Activated naive CD4-positive, alpha-beta T cell treated with Interleukin-2 at 50 U/mL for 16 hours (primary cell): ENCODE measurements around the gene MMRN2.
A peak's percentile ranks its signal among the peaks of the same experiment; 100 is the strongest.
"Not testable (repeated sequence)": the region's sequence is repeated elsewhere in the genome, so short reads cannot be mapped to it uniquely, and the experiment has no call there.

Experiments used
- DNase-seq: peaks from one replicate; pipeline ENCODE4 v3.0.0-alpha.2; 2020

MMRN2 gene, protein sequence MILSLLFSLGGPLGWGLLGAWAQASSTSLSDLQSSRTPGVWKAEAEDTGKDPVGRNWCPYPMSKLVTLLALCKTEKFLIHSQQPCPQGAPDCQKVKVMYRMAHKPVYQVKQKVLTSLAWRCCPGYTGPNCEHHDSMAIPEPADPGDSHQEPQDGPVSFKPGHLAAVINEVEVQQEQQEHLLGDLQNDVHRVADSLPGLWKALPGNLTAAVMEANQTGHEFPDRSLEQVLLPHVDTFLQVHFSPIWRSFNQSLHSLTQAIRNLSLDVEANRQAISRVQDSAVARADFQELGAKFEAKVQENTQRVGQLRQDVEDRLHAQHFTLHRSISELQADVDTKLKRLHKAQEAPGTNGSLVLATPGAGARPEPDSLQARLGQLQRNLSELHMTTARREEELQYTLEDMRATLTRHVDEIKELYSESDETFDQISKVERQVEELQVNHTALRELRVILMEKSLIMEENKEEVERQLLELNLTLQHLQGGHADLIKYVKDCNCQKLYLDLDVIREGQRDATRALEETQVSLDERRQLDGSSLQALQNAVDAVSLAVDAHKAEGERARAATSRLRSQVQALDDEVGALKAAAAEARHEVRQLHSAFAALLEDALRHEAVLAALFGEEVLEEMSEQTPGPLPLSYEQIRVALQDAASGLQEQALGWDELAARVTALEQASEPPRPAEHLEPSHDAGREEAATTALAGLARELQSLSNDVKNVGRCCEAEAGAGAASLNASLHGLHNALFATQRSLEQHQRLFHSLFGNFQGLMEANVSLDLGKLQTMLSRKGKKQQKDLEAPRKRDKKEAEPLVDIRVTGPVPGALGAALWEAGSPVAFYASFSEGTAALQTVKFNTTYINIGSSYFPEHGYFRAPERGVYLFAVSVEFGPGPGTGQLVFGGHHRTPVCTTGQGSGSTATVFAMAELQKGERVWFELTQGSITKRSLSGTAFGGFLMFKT

DNA sequence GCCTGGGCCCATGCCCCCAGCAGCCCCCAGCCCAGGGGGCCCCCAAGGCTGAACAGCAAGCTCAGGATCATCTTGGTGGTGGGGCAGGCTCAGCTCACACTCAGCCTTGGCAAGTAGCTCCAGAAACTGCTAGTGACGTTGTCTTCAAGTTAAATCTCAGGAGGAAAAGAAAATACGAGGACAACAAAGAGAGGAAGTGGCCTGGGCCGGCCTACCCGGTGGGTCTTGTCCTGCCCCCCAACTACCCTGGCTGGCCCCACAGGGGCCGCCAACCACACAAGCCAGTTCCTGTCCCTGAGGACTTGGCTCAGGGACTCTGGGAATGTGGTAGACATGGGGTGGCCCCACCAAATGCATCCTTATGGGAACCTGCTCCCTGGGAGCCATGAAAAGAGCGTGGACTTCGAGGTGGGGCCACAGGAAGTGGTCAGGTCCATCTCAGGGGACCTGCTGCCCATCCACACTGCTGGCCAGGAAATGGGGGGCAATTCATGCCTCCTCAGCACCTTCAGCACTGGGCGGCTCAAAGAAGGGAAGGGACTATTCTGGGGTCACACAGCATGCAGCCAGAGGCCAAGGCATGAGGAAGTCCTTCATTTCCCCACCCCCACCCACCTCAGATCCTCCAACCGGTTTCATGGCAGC, at the start of gene MMRN2:
TSS of gene MMRN2 (minus strand) at position 145 of the 645 bp plus-strand sequence. CDS start at position 71, 74 bp downstream.
- DNase-seq = no peak

DNA sequence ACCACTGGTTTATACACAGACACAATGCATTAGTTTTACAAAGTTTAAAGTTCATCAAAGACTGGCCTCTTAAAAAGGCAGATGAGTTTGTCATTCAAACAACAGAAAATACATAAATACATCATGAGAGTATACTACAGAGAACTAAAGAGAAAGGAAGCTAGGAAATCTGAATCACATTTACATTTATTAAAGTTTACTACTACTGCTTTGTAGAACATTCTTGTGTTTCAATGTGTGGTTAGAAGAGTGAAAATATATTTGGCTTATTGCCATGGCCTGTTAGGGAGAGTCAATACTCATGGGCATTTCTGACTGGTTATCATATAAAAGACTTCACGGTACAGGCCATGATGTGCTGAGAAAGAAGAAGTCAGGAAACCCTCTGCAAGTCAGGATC, 49.7 kb upstream of the MMRN2 start:
- not testable (repeated sequence) for DNase-seq

DNA sequence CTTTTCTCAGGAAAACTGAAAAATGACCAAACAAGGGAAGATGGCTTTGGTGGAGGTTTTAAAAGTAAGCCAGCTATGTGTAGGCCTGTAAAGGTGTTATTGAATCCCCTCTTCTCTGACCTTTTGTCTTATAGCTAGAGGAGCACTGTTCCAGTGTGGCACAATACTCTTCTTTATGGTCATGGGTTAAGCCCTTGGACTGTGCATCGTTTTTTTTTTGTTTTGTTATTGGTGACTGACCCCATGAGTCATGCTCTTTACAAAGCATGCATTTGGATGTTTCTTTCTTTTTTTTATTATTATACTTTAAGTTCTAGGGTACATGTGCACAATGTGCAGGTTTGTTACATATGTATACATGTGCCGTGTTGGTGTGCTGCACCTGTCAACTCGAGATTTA, 43.1 kb upstream of the MMRN2 start:
- no peak for DNase-seq

DNA sequence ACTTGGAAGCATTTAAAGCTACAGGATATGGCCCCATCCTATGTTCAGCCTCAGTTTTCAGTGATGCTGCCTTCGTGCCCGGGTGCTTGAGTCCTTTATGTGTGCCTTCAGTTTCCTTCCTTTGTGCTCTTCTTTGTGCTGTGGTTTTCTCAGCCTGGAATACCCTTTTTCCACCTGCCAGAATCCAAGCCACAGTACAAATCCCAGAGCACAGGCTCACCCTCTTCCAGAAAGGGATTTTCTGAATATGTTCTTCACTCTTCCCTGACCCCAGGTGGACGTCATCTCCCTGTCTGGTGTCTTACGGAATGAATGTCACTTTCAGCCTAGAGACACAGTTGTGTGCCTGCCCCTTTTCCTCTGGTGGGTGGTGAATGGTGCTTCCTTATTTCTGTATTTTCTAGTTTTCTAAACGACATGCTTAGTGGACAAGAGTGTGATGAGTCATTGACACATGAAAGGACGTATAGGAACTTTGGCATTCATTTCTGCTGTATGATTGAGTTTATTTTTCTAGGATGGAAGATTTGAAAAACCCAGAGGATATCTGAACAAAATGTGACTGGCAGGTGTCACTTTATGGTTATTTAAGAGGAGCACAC, 42.5 kb upstream of the MMRN2 start:
- not testable (repeated sequence) for DNase-seq

DNA sequence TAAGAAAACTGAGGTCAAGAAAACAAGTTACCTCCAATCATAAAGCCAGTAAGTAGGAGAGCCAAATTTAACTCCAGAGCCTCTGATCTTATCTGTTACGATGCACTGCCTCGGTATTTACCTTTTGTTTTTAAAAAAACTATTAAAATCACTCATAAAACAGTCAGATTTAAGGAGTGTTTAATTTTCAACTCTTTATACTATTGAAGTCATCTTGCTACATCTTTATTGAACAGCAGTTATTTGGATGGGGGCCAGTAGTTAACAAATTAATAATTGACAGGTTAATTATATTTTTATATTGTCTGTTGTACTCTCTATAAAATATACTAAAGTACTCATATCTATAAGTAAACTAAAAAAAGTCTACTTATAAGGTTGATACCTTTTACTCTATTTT, 35.5 kb upstream of the MMRN2 start:
- DNase-seq = no peak

DNA sequence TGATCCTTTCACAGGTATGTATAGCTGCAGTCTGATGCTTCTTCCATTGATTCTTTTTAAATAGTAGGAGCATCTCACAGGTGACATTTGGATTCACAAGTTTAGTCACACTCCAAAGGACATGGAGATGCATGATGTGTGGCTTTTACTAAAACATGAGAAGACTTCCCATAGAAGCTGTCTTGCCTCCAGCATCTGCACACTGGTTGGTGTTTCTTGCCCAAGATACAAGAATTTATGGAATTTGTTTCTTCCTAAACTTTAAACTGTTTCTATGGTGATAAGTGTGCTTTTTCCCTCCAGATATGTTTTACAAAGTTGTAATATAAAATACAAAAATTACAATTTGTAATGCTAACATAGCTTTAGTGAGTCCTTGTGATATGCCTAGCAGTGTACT, 35.0 kb upstream of the MMRN2 start:
- no peak for DNase-seq

DNA sequence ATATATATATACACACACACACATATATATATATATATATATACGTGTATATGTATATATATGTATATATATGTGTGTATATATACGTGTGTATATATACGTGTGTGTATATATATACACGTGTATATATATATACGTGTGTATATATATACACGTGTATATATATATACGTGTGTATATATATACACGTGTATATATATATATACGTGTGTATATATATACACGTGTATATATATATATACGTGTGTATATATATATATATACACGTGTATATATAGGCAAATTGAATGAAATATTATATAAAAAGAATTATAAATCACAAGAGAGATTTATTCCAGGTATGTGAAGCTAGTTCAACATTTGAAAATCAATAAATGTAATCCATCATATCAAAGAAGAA, 33.9 kb upstream of the MMRN2 start:
- not testable (repeated sequence) for DNase-seq

DNA sequence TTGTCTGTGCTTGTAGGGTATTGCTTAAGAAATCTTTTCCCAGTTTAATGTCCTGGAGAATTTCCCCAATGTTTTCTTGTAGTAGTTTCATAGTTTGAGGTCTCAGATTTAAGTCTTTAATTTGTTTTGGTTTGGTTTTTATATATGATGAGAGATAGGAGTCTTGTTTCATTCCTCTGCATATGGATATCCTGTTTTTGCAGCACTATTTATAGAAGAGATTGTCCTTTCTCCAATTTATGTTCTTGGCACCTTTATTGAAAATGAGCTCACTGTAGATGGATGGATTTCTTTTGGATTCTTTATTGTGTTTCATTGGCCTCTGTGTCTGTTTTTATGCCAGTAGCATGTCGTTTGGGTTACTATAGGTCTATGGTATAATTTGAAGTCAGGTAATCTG, 31.1 kb upstream of the MMRN2 start:
- DNase-seq = no peak

DNA sequence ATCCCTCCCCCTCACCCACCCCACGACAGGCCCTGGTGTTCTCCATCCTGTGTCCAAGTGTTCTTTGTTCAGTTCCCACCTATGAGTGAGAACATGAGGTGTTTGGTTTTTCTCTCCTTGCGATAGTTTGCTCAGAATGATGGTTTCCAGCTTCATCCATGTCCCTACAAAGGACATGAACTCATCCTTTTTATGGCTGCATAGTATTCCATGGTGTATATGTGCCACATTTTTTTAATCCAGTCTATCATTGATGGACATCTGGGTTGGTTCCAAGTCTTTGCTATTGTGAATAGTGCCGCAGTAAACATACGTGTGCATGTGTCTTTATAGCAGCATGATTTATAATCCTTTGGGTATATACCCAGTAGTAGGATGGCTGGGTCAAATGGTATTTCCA, 27.1 kb upstream of the MMRN2 start:
- DNase-seq = not testable (repeated sequence)

DNA sequence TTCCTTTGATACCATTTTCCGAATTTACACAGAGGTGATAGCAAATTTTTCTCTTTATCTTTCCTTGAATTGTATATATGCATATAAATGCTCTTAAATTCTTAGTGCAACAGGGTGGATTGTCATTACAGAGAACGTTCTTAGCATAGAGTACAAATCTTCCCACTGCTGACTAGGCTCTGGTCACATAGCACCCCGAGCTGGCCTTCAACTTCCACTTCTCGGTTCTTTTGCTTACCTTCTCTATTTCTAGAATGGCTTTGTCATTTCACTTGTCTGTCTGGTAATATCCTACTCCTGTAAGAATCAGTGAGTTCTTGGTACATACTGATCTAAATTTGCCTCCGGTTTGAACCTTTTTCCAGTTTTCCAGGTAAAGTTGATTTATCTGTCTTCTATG, 24.3 kb upstream of the MMRN2 start:
- no peak for DNase-seq

DNA sequence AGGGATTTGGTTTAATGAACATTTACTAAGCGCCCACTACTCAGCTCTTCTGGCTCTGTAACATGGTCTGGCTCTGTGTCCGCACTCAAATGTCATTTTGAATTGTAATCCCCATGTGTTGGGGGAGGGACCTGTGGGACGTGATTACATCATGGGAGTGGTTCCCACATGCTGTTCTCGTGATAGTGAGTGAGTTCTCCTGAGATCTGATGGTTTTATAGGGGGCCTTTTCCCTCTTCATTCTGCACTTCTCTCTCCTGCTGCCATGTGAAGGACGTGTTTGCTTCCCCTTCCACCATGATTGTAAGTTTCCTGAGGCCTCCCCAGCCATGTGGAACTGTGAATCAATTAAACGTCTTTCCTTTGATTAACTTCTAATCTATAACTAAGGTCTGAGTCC, 23.6 kb upstream of the MMRN2 start:
- not testable (repeated sequence) for DNase-seq

DNA sequence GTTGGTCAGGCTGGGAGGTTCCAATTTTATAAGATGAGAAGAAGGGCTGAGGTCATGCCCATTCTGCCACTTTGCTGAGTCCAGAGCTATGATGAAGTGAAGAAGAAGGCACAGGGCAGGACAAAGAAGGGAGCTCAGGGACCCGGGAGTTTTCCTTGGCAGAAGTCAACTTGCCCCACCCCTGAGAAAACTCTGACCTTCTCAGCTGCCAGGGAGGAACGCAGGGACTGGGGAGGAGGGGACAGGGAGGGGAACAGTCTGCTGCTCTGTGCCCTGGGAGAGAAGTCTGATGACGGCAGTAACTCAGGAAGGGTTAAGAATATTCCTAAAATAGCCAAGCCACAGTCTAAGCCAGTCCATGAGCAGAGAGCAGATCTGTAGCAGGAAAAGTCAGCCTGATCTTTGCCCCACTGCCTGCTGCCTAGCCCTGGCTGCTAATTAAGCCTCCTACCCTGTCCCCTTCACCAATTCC, 22.6 kb upstream of the MMRN2 start:
- no peak for DNase-seq

DNA sequence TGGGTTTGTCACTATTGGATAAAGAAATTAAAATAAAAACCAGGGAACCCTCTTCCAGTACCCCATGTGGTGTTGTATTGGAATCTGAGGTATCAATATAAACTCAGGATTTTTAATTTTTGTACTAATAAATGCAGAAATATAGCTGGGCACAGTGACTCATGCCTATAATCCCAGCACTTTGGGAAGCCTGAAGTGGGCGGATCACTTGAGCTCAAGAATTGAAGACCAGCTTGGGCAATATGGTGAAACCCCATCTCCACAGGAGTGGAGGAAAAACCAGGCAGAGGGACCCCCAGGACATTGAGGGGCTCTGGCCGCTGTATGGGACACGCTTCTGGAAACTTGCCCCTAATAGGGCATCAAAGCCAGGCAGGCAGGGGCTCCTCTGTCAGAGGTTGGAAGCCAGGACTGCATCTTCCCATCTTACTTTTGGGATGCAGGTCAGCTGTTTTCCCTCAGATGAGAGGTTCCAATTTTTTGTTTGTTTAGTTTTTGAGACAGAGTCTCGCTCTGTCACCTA, 21.9 kb upstream of the MMRN2 start:
- no peak for DNase-seq

DNA sequence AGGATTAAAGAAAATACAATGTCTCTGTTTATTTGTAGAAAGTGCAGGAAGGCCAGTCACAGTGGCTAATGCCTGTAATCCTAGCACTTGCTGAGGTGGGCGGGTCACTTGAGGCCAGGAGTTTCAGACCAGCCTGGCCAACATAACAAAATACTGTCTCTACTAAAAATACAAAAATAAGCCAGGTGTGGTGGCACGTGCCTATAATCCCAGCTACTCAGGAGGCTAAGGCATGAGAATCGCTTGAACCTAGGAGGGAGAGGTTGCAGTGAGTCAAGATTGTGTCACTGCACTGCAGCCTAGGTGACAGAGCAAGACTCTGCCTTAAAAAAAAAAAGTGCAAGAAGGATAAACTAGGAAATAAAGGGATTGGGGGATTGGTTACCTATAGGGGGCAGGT, 21.0 kb upstream of the MMRN2 start:
- DNase-seq = not testable (repeated sequence)

DNA sequence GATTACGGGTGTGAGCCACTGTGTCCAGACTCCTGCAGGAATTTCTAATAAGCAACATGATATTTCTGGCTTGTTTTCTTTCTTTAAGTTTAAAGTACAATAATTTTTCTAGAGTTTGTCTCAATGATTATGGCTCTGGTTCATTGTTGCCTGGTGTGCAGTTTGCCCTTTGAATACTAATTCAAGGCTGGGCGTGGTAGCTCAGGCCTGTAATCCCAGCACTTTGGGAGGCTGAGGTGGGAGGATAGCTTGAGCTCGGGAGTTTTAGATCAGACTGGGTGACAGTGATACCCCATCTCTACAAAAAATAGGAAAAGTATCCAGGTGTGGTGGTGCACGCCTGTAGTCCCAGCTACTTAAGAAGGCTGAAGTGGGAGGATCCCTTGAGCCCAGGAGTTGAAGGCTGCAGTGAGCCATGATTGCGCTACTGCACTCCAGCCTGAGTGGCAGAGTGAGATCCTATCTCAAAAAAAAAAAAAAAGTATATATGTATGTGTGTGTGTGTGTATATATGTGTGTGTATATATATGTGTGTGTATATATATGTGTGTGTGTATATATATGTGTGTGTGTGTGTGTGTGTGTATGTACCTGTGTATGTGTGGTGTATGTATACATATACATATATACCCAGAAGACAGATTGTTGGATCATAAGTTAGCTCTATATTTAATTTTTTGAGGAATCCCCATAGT, 19.1 kb upstream of the MMRN2 start:
- DNase-seq = no peak

DNA sequence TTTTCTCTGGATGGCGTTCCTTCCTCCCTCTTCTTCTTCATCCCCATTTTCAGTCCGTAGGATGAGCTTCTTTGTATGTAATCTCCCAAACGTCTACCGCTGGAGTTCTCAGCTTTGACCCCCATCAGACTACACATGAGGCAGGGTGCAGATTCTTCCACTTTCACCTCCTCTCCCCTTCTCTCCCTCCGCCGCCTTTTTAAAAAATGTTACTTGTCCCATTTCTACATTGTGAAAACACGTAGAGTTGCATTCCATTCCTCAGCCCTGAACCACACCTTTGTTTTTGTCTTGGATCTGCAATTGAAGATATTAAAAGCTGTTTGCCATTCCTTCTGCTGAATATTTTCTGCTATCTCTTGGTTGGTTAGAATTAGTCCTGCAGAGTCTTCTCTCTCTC, 17.1 kb upstream of the MMRN2 start:
- DNase-seq = no peak

DNA sequence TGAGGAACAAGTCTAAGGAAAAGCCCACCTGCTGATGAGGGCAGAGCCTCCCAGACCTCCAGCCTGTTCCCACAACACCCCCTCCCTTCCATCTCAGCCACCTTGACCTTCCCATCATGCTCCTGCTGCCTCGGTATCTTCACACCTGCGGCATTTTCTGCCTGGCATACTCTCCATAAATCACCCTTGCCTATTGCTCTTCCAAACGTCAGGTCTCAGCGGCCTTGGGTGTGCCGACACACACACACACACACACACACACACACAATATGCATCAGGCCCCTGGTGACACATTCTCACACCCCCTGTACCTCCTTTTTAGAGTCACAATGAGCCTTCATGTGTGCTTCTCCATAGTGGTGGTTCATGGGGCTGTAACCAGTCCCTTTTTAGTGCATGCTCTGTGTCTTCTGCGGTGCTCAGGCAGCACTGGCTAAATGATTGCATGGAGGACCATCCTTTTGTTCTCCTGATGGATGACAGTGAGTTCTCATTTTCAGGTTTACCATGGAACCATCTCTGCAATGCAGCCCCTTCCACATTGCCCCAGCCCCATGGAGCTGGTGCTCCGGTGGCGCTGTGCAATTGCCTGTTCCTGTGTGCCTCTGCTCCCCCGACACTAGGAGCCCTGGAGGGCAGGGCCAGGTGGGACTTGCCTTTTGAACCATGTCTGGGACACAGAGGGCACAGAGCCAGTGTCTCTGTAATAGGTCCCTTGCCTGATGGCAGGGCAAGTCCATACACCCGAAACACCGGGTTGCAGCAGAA, 15.4 kb upstream of the MMRN2 start:
- DNase-seq = no peak

DNA sequence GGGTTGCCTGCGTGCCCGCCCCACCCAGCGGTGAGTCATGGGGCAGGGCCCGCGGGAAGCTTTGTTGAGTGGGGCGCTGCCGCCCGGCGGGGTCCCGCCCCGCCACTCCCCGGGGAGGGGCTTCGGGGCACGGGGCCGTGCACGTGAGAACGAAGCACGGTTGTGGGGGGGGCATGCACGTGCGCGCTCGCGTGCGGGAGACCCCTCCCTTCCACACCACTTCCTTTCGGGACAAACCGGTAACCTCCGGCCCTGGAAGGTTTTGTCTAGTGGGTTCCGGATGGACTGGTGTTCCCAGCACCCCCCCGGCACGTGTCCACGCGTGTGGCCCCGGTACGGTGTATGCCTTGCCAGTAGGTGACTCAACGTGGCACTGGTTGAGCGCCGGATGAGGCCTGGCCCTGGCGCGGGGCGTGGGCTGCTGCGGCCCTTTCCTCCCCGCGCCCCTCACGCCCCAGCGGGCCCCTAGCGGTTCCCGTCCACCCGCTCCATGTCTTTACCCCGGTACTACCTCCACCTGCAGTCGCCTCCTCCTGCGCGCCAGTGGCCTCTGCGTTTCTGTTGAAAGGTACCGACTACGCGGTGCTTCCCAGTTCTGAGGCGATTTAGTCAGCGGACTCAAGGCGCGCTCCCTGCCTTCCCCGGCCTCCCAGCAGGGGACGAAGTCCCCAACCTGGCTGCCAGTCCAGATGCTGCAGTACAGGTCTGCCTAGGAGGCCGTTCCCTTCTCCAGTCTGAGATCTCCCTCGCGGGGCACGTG, 14.0 kb upstream of the MMRN2 start:
- DNase-seq = peak; percentile 89

DNA sequence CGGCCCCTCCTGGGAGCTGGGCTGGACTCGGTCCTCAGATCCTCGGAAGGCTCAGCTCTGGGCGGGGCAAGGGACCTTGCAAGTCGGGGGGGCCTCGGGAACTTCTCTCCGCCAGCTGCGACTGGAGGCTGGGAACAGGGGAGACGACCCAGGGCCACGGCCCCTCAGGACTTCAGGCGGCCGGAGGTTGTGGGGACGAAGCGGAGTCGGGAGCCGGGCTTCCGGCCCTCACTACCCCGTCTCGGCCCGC, 13.5 kb upstream of the MMRN2 start:
- DNase-seq = no peak

DNA sequence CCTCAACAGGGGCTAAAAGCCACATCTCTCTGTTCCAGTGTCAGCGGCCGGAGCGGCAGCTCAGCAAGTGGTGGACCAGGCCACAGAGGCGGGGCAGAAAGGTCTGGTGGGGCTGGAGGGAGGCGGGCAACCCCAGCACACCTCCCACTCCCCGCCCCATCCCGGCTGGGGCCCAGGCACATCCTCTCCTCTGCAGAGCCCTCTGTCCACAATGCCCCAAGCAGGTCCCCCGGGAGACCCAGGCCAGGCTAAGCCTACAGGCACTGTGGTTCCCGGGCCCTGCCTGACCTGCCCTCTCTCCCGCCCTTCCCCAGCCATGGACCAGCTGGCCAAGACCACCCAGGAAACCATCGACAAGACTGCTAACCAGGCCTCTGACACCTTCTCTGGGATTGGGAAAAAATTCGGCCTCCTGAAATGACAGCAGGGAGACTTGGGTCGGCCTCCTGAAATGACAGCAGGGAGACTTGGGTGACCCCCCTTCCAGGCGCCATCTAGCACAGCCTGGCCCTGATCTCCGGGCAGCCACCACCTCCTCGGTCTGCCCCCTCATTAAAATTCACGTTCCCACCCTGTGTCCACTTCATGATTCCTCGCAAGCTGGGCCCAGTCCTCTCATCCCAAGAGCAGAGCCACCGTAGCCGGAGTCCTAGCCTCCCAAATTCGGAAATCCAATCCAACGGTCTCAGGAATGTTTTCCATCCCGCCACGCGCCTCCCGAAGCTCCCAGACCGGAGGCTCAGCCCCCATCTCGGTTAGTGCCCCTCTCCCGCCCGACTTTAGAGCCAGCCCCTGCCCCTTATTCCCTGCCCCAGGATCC, 13.0 kb upstream of the MMRN2 start:
- DNase-seq = no peak
